Endothelial cell of umbilical vein (primary cell): ENCODE measurements around the gene RASA2. TPM values are rescaled to one million over a fixed set of nuclear protein-coding genes. Genes with fewer than 3 reads are reported as not detected.

Experiments
- BruUV-seq: library from RNA; stranded (reverse); fragments of 400-500 nt; replicated peaks from 2 replicates; lab custom pipeline; 2021; lab: Mats Ljungman, UMichigan
- CTCF ChIA-PET: fragments of 300-600, 350-600 bp; sonication (Branson Sonifier 250); formaldehyde crosslinking; loops from one replicate; lab custom pipeline; 2021; ENCODE audit warnings: antibody characterized with exemption, inconsistent platforms; lab: Charles Lee
- POLR2A ChIA-PET: fragments of 300-600, 350-600 bp; sonication (Branson Sonifier 250); formaldehyde crosslinking; loops from one replicate; lab custom pipeline; 2021; ENCODE audit warnings: antibody characterized with exemption, inconsistent platforms; lab: Charles Lee
- DNase-seq: peaks from one replicate; pipeline ENCODE4 v3.0.0-alpha.2; 2011; ENCODE audit warnings: low read depth, low spot score
- FAIRE-seq: peaks from 2 replicates; lab custom pipeline; 2011; peaks lifted over from hg19 to GRCh38; lab: Jason Lieb, UNC
- H2AFZ ChIP-seq: 2 replicates; pipeline ENCODE4 v1.6.0; 2012; ENCODE audit warnings: low read depth, low read length, control low read depth, inconsistent platforms
- H3K27ac ChIP-seq: 2 replicates; pipeline ENCODE4 v1.5.1; 2011; ENCODE audit warnings: low read depth, mild to moderate bottlenecking, control low read depth, low read length, moderate library complexity; ENCODE audit not compliant: insufficient read depth
- H3K27me3 ChIP-seq, 2 experiments: 2 replicates each; pipeline versions ENCODE4 v1.6.0 to v1.6.1; 2011; ENCODE audit warnings: low read length in 2 of 2, mixed read lengths in 1 of 2; ENCODE audit not compliant: control insufficient read depth in 2 of 2, insufficient read depth in 2 of 2
- H3K36me3 ChIP-seq, 2 experiments: 2 replicates in 1 of 2; 3 replicates in 1 of 2; pipeline ENCODE4 v1.5.1; 2011; ENCODE audit warnings: low read length in 2 of 2, mild to moderate bottlenecking in 1 of 2, moderate library complexity in 1 of 2; ENCODE audit not compliant: control insufficient read depth in 2 of 2, insufficient read depth in 2 of 2; ENCODE audit errors: extremely low read depth in 1 of 2
- H3K4me1 ChIP-seq: 3 replicates; pipeline ENCODE4 v1.5.1; 2011; ENCODE audit warnings: mild to moderate bottlenecking, low read length; ENCODE audit not compliant: control insufficient read depth, insufficient read depth; ENCODE audit errors: extremely low read depth
- H3K4me2 ChIP-seq: 2 replicates; pipeline ENCODE4 v1.6.1; 2011; ENCODE audit warnings: low read length, control low read depth, mixed read lengths; ENCODE audit not compliant: insufficient read depth
- H3K4me3 ChIP-seq, 3 experiments: fragments of 200-600 bp in 1 of 3; sonication (generic), shearing (Covaris generic) in 1 of 3; replicated peaks in 1 of 3; 2 replicates each; pipeline ENCODE4 v1.5.1; 2011 to 2016; ENCODE audit warnings: control low read depth in 3 of 3, low read length in 3 of 3, mild to moderate bottlenecking in 2 of 3, inconsistent platforms in 1 of 3, low read depth in 1 of 3, moderate library complexity in 1 of 3; ENCODE audit not compliant: insufficient read depth in 1 of 3
- H3K79me2 ChIP-seq: 2 replicates; pipeline ENCODE4 v1.6.0; 2012; ENCODE audit warnings: low read length, inconsistent platforms; ENCODE audit not compliant: control insufficient read depth, insufficient read depth
- H3K9ac ChIP-seq: replicated peaks from 2 replicates; pipeline ENCODE3; 2011; ENCODE audit warnings: low read length, control low read depth; ENCODE audit not compliant: insufficient read depth; ENCODE audit errors: extremely low read depth
- H3K9me1 ChIP-seq: replicated peaks from 3 replicates; pipeline ENCODE4 v1.6.0; 2011; ENCODE audit warnings: mild to moderate bottlenecking, low read length; ENCODE audit not compliant: control insufficient read depth, insufficient read depth; ENCODE audit errors: extremely low read depth
- H3K9me3 ChIP-seq: replicated peaks from 2 replicates; pipeline ENCODE4 v1.5.1; 2012; ENCODE audit warnings: low read length, inconsistent platforms; ENCODE audit not compliant: control insufficient read depth, insufficient read depth
- H4K20me1 ChIP-seq: replicated peaks from 2 replicates; pipeline ENCODE3; 2011; ENCODE audit warnings: mild to moderate bottlenecking, low read length; ENCODE audit not compliant: control insufficient read depth, insufficient read depth; ENCODE audit errors: extremely low read depth
- EZH2 ChIP-seq: IDR thresholded peaks from 2 replicates; pipeline ENCODE4 v1.6.1; 2012; ENCODE audit warnings: borderline replicate concordance, low read depth, mild to moderate bottlenecking, moderate library complexity, low read length, inconsistent platforms; ENCODE audit not compliant: severe bottlenecking
- GATA2 ChIP-seq: IDR thresholded peaks from 2 replicates; pipeline ENCODE4 v1.7.0; 2011; ENCODE audit warnings: low read depth, mild to moderate bottlenecking, moderate library complexity, mixed read lengths, low read length; ENCODE audit not compliant: insufficient read length, insufficient read depth
- JUN ChIP-seq: IDR thresholded peaks from 2 replicates; pipeline ENCODE4 v1.6.1; 2011; ENCODE audit warnings: borderline replicate concordance, low read depth; ENCODE audit not compliant: insufficient read length, insufficient read depth
- MYC ChIP-seq: IDR thresholded peaks from one replicate; pipeline ENCODE4 v1.6.1; 2011; ENCODE audit warnings: mild to moderate bottlenecking, low read depth, low read length
- POLR2A ChIP-seq: IDR thresholded peaks from 2 replicates; pipeline ENCODE4 v1.6.1; 2012; ENCODE audit warnings: low read depth, mild to moderate bottlenecking, control low read depth, low read length
- POLR2AphosphoS5 ChIP-seq: IDR thresholded peaks from 2 replicates; pipeline ENCODE4 v1.6.1; 2012; ENCODE audit warnings: low read depth, mild to moderate bottlenecking, control low read depth, low read length, moderate library complexity; ENCODE audit not compliant: insufficient read depth
- dilution Hi-C: fragments of 300-500 bp; cut with MboI; formaldehyde crosslinking; loops from one replicate; pipeline ENCODE4 v1.15.0; 2019; ENCODE audit warnings: low sequenced_read_pairs; ENCODE audit not compliant: extremely low pct_ligation_motif_present
- intact Hi-C: fragments of 100-400 bp; cut with micrococcal nuclease; formaldehyde crosslinking; loops from one replicate; pipeline ENCODE4 v1.10.0; 2022
- polyA plus RNA-seq, 4 experiments: library from polyadenylated mRNA; depleted of rRNA in 3 of 4; stranded (reverse) in 3 of 4; unstranded in 1 of 4; fragments of >200 nt; gene quantifications; 2 replicates each; pipeline versions ENCODE4 v1.2.1 to v1.2.3, GENCODE V29; 2011 to 2012; ENCODE audit warnings: missing spikeins in 1 of 4
- total RNA-seq: library from RNA; stranded (reverse); gene quantifications from 2 replicates; pipeline ENCODE4 v1.2.3, GENCODE V29; 2021
- TF ChIP-seq, protein P1 (sequence below), 2 donors: IDR thresholded peaks; 1 replicate in 1 of 2; 2 replicates in 1 of 2; pipeline ENCODE4 v1.5.1; 2011; ENCODE audit warnings: low read length in 2 of 2, mild to moderate bottlenecking in 2 of 2, moderate library complexity in 2 of 2, control low read depth in 1 of 2, inconsistent platforms in 1 of 2, low read depth in 1 of 2; ENCODE audit not compliant: insufficient read depth in 1 of 2; ENCODE audit errors: extremely low read depth in 1 of 2
- TF ChIP-seq, protein P2 (sequence below): IDR thresholded peaks from 2 replicates; pipeline ENCODE4 v1.6.1; 2011; ENCODE audit not compliant: insufficient read depth, insufficient read length

Gene RASA2
- total and polyA plus RNA-seq, 2 donors (not counting 3 experiments of a cell fraction or from before 2014, with no cell fraction given): 3.1 to 20.2 TPM

DNA sequence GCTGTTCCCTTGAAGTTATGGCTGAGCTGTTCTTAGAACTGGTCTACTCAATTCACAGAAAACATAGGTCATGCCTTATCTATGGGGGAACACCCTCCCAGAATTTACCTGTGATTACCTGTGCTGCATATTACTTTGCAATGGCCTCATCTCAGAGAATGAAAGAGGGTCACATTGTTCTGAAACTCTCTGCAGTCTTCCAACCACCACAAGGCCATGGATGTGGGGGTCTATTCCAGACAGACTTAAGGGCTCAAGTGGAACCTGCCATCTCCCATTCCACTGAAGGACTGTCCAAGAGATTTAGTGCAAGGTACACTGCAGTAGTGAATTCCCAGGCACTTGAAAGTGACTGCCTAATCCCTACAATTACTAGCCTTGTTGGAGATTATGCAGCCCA is 40.1 kb upstream of the RASA2 start:
- Histone ChIP-seq H3K36me3 (peaks cover 31 to 33% of the 10 kb centered on the region in 2 experiments), H3K4me1 (peaks cover 14% of the 10 kb centered on the region), H4K20me1 (no peaks in the 10 kb centered on the region), H3K27ac (no peak overlapping the region), H3K4me2 (no peak overlapping the region), H2AFZ (no peak overlapping the region), H3K9ac (no peak overlapping the region), H3K4me3 (no peak overlapping the region), H3K27me3 (no peaks in the 10 kb centered on the region), H3K79me2 (peaks cover 27% of the 10 kb centered on the region), H3K9me3 (no peaks in the 10 kb centered on the region), H3K9me1 (no peaks in the 10 kb centered on the region)
- dilution Hi-C loops: no loop called here
- CTCF ChIA-PET: interaction anchor here (1.4 kb wide), 3 partner anchors 8 to 80 kb away, joined by 3 to 9 read pairs (median 4); no protein-coding TSS in a partner anchor
- POLR2A ChIA-PET: no interaction called here
- no TSS peak for BruUV-seq
- no peak for DNase-seq
- intact Hi-C loops: no loop called here
- TF ChIP-seq, protein P1, sequence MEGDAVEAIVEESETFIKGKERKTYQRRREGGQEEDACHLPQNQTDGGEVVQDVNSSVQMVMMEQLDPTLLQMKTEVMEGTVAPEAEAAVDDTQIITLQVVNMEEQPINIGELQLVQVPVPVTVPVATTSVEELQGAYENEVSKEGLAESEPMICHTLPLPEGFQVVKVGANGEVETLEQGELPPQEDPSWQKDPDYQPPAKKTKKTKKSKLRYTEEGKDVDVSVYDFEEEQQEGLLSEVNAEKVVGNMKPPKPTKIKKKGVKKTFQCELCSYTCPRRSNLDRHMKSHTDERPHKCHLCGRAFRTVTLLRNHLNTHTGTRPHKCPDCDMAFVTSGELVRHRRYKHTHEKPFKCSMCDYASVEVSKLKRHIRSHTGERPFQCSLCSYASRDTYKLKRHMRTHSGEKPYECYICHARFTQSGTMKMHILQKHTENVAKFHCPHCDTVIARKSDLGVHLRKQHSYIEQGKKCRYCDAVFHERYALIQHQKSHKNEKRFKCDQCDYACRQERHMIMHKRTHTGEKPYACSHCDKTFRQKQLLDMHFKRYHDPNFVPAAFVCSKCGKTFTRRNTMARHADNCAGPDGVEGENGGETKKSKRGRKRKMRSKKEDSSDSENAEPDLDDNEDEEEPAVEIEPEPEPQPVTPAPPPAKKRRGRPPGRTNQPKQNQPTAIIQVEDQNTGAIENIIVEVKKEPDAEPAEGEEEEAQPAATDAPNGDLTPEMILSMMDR (IDR thresholded peaks at IDR 0.05; ENCODE audit: extremely low read depth in 1 of 2, insufficient read depth in 1 of 2, low read depth in 1 of 2, low read length in 2 of 2): no peak
- TF ChIP-seq, protein P2, sequence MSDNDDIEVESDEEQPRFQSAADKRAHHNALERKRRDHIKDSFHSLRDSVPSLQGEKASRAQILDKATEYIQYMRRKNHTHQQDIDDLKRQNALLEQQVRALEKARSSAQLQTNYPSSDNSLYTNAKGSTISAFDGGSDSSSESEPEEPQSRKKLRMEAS: no peak
- TF ChIP-seq GATA2 (no peak), JUN (no peak), POLR2A (no peak), POLR2AphosphoS5 (no peak), EZH2 (no peak), MYC (no peak)
- FAIRE-seq: no peak
